ENCODE measurements around the gene KNL1. TPM values are rescaled to one million over a fixed set of nuclear protein-coding genes. Genes with fewer than 3 reads are reported as not detected.

Gene KNL1
- total RNA-seq, 1 experiment from 2014 or later: 27.5 TPM

GRCh38 chr15:40633178-40633577, 39.1 kb downstream of the KNL1 start:
- Histone ChIP-seq H3K27ac (no peak overlapping the region), H3K4me2 (no peak overlapping the region), H3K9me2 (ENCODE audit: insufficient read depth) (no peaks in the 10 kb centered on the region), H3K36me3 (ENCODE audit: low read depth) (no peaks in the 10 kb centered on the region), H3F3A (ENCODE audit: insufficient read depth, low read depth) (no peaks in the 10 kb centered on the region), H3K9me3 (ENCODE audit: insufficient read depth, low read depth) (no peaks in the 10 kb centered on the region), H4K20me1 (ENCODE audit: insufficient read depth) (no peaks in the 10 kb centered on the region), H3K27me3 (ENCODE audit: insufficient read depth, low read depth) (no peaks in the 10 kb centered on the region), H3K79me2 (ENCODE audit: low read depth) (no peaks in the 10 kb centered on the region), H3K4me1 (replicated peaks; ENCODE audit: insufficient read depth) (no peaks in the 10 kb centered on the region), H3K4me3 (no peak overlapping the region), H2AFZ (no peak overlapping the region)
- no TSS peak for BruUV-seq (replicated peaks)
- CTCF ChIA-PET: interaction anchor here (0.6 kb wide), 2 partner anchors 12 to 35 kb away, joined by 3 to 4 read pairs; no protein-coding TSS in a partner anchor
- POLR2A ChIA-PET (ENCODE audit: unreplicated experiment): interaction anchor here (0.6 kb wide), 1 partner anchor 24 kb away, joined by 14 read pairs; no protein-coding TSS in a partner anchor
- TF ChIP-seq EZH2 (IDR thresholded peaks at IDR 0.05; ENCODE audit: low read depth): no peak
- TF ChIP-seq CTCF (conservative IDR thresholded peaks at IDR 0.05): no peak
- peak in 1 of 2 experiments; percentile 49 for DNase-seq
- intact Hi-C loops (cut with micrococcal nuclease; ENCODE audit: unreplicated experiment): no loop called here

GRCh38 chr15:40637221-40637745, 43.2 kb downstream of the KNL1 start:
- Histone ChIP-seq H3F3A (ENCODE audit: insufficient read depth, low read depth) (no peaks in the 10 kb centered on the region), H2AFZ (no peak overlapping the region), H3K9me2 (ENCODE audit: insufficient read depth) (no peaks in the 10 kb centered on the region), H3K27ac (no peak overlapping the region), H4K20me1 (ENCODE audit: insufficient read depth) (no peaks in the 10 kb centered on the region), H3K4me1 (replicated peaks; ENCODE audit: insufficient read depth) (no peaks in the 10 kb centered on the region), H3K4me3 (no peak overlapping the region), H3K9me3 (ENCODE audit: insufficient read depth, low read depth) (no peaks in the 10 kb centered on the region), H3K36me3 (ENCODE audit: low read depth) (no peaks in the 10 kb centered on the region), H3K4me2 (no peak overlapping the region), H3K79me2 (ENCODE audit: low read depth) (no peaks in the 10 kb centered on the region), H3K27me3 (ENCODE audit: insufficient read depth, low read depth) (no peaks in the 10 kb centered on the region)
- intact Hi-C loops (cut with micrococcal nuclease; ENCODE audit: unreplicated experiment): no loop called here
- ChIA-PET CTCF (no interaction called here), POLR2A (ENCODE audit: unreplicated experiment) (no interaction called here)
- TF ChIP-seq CTCF (conservative IDR thresholded peaks at IDR 0.05): no peak
- no peak for TF ChIP-seq EZH2 (IDR thresholded peaks at IDR 0.05; ENCODE audit: low read depth)
- DNase-seq: no peak
- no TSS peak for BruUV-seq (replicated peaks)

GRCh38 chr15:40639677-40640076, 45.6 kb downstream of the KNL1 start:
- CTCF ChIA-PET: no interaction called here
- intact Hi-C loops (cut with micrococcal nuclease; ENCODE audit: unreplicated experiment): no loop called here
- H3K27me3 ChIP-seq (ENCODE audit: insufficient read depth, low read depth): no peaks in the 10 kb centered on the region

More at GRCh38 chr15:40639677-40640076, 45.6 kb downstream of the KNL1 start:
- no peaks in the 10 kb centered on the region for H3F3A ChIP-seq (ENCODE audit: insufficient read depth, low read depth)
- H3K79me2 ChIP-seq (ENCODE audit: low read depth): no peaks in the 10 kb centered on the region
- DNase-seq: no peak
- H3K4me2 ChIP-seq: no peak overlapping the region
- no peaks in the 10 kb centered on the region for H4K20me1 ChIP-seq (ENCODE audit: insufficient read depth)
- H3K4me1 ChIP-seq (replicated peaks; ENCODE audit: insufficient read depth): no peaks in the 10 kb centered on the region
- TF ChIP-seq CTCF (conservative IDR thresholded peaks at IDR 0.05) (no peak), EZH2 (IDR thresholded peaks at IDR 0.05; ENCODE audit: low read depth) (no peak)
- POLR2A ChIA-PET (ENCODE audit: unreplicated experiment): no interaction called here
- H3K9me2 ChIP-seq (ENCODE audit: insufficient read depth): no peaks in the 10 kb centered on the region
- no peaks in the 10 kb centered on the region for H3K36me3 ChIP-seq (ENCODE audit: low read depth)
- BruUV-seq (replicated peaks): no TSS peak
- no peaks in the 10 kb centered on the region for H3K9me3 ChIP-seq (ENCODE audit: insufficient read depth, low read depth)
- H3K4me3 ChIP-seq: no peak overlapping the region
- no peak overlapping the region for H3K27ac ChIP-seq
- H2AFZ ChIP-seq: no peak overlapping the region

Data from PC-9 (cell line).